ENCODE data around the gene CENPQ. TPM values are rescaled to one million over a fixed set of nuclear protein-coding genes. Genes with fewer than 3 reads are reported as not detected.

The CENPQ gene
- total RNA-seq, 1 experiment from 2014 or later, result 11.3 TPM

GRCh38 chr6:49531774-49532569, 68.8 kb downstream of the CENPQ start:
- CTCF ChIA-PET, result interaction anchor here (0.6 to 2.0 kb wide), 31 partner anchors 8 to 1744 kb away, joined by 3 to 59 read pairs (median 4); partner anchors contain the start of gene C6orf141
- Histone ChIP-seq H3K4me3 (replicated peaks in 1 of 2; ENCODE audit: low read depth in 1 of 2, low read length in 2 of 2) (peak overlapping the region; percentile 22 to 40), H3K4me2 (ENCODE audit: low read length) (peak overlapping the region; percentile 54), H3K36me3 (ENCODE audit: control insufficient read depth in 1 of 2, insufficient read depth in 2 of 2, low read length in 2 of 2) (no peaks in the 10 kb centered on the region), H3K27me3 (ENCODE audit: insufficient read depth, low read length) (no peaks in the 10 kb centered on the region), H4K20me1 (ENCODE audit: insufficient read depth) (no peaks in the 10 kb centered on the region), H3K79me2 (ENCODE audit: insufficient read depth, low read length) (no peaks in the 10 kb centered on the region), H3K9ac (ENCODE audit: low read length) (no peak overlapping the region), H3K4me1 (ENCODE audit: control insufficient read depth in 1 of 2, insufficient read depth in 2 of 2, low read length in 2 of 2) (peaks cover 0 to 6% of the 10 kb centered on the region in 2 experiments; a peak in 2 of 4 replicates), H3K9me3 (ENCODE audit: control insufficient read depth in 1 of 2, insufficient read depth in 1 of 2, low read depth in 1 of 2, low read length in 2 of 2) (no peaks in the 10 kb centered on the region), H2AFZ (ENCODE audit: low read depth, low read length, poor library complexity, severe bottlenecking) (peak overlapping the region; percentile 74), H3K27ac (ENCODE audit: low read depth, low read length) (no peak overlapping the region), H3K9me2 (ENCODE audit: insufficient read depth) (no peaks in the 10 kb centered on the region)
- POLR2A ChIA-PET, result interaction anchor here (0.8 to 1.2 kb wide), 5 partner anchors 10 to 75 kb away, joined by 3 to 6 read pairs (median 4); partner anchors contain the start of gene C6orf141
- BruUV-seq (replicated peaks), result no TSS peak
- DNase-seq (ENCODE audit: low read depth, low spot score) (peak; percentile 82), ATAC-seq (peak; percentile 97)
- RAD21 ChIA-PET (ENCODE audit: low non-redundant PET in 1 of 2, low total read pairs in 2 of 2, uncharacterized antibody in 2 of 2, unreplicated experiment in 2 of 2), result interaction anchor here (0.9 to 1.3 kb wide), 4 partner anchors 91 to 318 kb away, joined by 3 to 8 read pairs (median 4); no protein-coding TSS in a partner anchor
- intact Hi-C loops (cut with micrococcal nuclease), result loop anchor here (1.0 to 5.0 kb wide), 4 partner anchors 75 to 499 kb away; no protein-coding TSS in a partner anchor
- no peak for TF ChIP-seq EGR1 (IDR thresholded peaks at IDR 0.05; ENCODE audit: low read depth)
- TF ChIP-seq POLR2A (IDR thresholded peaks at IDR 0.05; ENCODE audit: borderline replicate concordance, extremely low read depth, insufficient read depth, insufficient read length), result no peak
- TF ChIP-seq EZH2 (IDR thresholded peaks at IDR 0.05), result no peak
- no peak for TF ChIP-seq ZNF274 (IDR thresholded peaks at IDR 0.05; ENCODE audit: low read depth, low read length)
- TF ChIP-seq CBX3 (IDR thresholded peaks at IDR 0.05; ENCODE audit: low read depth), result peak; percentile 82
- no peak for TF ChIP-seq EZH2phosphoT487 (IDR thresholded peaks at IDR 0.05; ENCODE audit: borderline replicate concordance)
- no peak; the same call in 1 of the 2 replicates for TF ChIP-seq FOSL1 (IDR thresholded peaks at IDR 0.05; ENCODE audit: low read depth)
- TF ChIP-seq, protein P1, sequence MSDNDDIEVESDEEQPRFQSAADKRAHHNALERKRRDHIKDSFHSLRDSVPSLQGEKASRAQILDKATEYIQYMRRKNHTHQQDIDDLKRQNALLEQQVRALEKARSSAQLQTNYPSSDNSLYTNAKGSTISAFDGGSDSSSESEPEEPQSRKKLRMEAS (IDR thresholded peaks at IDR 0.05), result no peak
- no peak for TF ChIP-seq TCF7L2 (IDR thresholded peaks at IDR 0.05; ENCODE audit: borderline replicate concordance, extremely low read depth, insufficient read depth, insufficient read length)
- TF ChIP-seq ATF3 (IDR thresholded peaks at IDR 0.05), result no peak
- TF ChIP-seq SIN3A (IDR thresholded peaks at IDR 0.05; ENCODE audit: low read depth), result no peak
- TF ChIP-seq SP1 (IDR thresholded peaks at IDR 0.05; ENCODE audit: low read depth), result peak; percentile 33; the same call in 1 of the 2 replicates
- TF ChIP-seq RAD21 (IDR thresholded peaks at IDR 0.05; ENCODE audit: low read depth), result peak; percentile 89
- peak; percentile 68 to 100 (median 98) for TF ChIP-seq CTCF (IDR thresholded peaks at IDR 0.05 in 2 of 3, conservative IDR thresholded peaks at IDR 0.05 in 1 of 3; ENCODE audit: borderline replicate concordance in 1 of 3, insufficient read depth in 1 of 3, low read depth in 2 of 3, low read length in 2 of 3)
- TF ChIP-seq REST (IDR thresholded peaks at IDR 0.05; ENCODE audit: low read depth), result no peak
- peak; percentile 52; the same call in 1 of the 2 replicates for TF ChIP-seq SRF (IDR thresholded peaks at IDR 0.05; ENCODE audit: low read depth)
- no peak for TF ChIP-seq ZFX (IDR thresholded peaks at IDR 0.05)
- TF ChIP-seq JUND (IDR thresholded peaks at IDR 0.05), result no peak
- TF ChIP-seq, protein P2, sequence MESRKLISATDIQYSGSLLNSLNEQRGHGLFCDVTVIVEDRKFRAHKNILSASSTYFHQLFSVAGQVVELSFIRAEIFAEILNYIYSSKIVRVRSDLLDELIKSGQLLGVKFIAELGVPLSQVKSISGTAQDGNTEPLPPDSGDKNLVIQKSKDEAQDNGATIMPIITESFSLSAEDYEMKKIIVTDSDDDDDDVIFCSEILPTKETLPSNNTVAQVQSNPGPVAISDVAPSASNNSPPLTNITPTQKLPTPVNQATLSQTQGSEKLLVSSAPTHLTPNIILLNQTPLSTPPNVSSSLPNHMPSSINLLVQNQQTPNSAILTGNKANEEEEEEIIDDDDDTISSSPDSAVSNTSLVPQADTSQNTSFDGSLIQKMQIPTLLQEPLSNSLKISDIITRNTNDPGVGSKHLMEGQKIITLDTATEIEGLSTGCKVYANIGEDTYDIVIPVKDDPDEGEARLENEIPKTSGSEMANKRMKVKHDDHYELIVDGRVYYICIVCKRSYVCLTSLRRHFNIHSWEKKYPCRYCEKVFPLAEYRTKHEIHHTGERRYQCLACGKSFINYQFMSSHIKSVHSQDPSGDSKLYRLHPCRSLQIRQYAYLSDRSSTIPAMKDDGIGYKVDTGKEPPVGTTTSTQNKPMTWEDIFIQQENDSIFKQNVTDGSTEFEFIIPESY (IDR thresholded peaks at IDR 0.05; ENCODE audit: extremely low read depth, insufficient replicate concordance, low read length), result no peak
